GM23338 (cell line): ENCODE results near the gene MSL1. TPM values are rescaled to one million over a fixed set of nuclear protein-coding genes. Genes with fewer than 3 reads are reported as not detected.

Experiments used
- ATAC-seq: fragments of 200-7000 bp; cut with Tn5 transposase; 3 replicates; pipeline ENCODE4 v1.9.1; 2020
- DNase-seq: peaks from one replicate; pipeline ENCODE4 v3.0.0-alpha.2; 2015; ENCODE audit warnings: low spot score
- H2AFZ ChIP-seq: fragments of 200-600 bp; sonication (generic); 2 replicates; pipeline ENCODE4 v1.8.0; 2016; ENCODE audit warnings: antibody characterized with exemption, mild to moderate bottlenecking, moderate library complexity
- H3F3A ChIP-seq: fragments of 200-600 bp; sonication (generic); replicated peaks from 2 replicates; pipeline ENCODE4 v1.8.0; 2017; ENCODE audit warnings: antibody characterized with exemption, mixed run types, low read depth
- H3K27ac ChIP-seq: fragments of 200-600 bp; sonication (generic); 2 replicates; pipeline ENCODE4 v1.6.1; 2016; ENCODE audit warnings: low read depth
- H3K27me3 ChIP-seq: fragments of 200-600 bp; sonication (generic); 2 replicates; pipeline ENCODE4 v1.8.0; 2016; ENCODE audit warnings: mild to moderate bottlenecking, mixed run types, moderate library complexity; ENCODE audit not compliant: insufficient read depth
- H3K36me3 ChIP-seq: fragments of 200-600 bp; sonication (generic); 2 replicates; pipeline ENCODE4 v1.8.0; 2016; ENCODE audit warnings: mild to moderate bottlenecking; ENCODE audit not compliant: insufficient read depth
- H3K4me1 ChIP-seq: fragments of 200-600 bp; sonication (generic); 2 replicates; pipeline ENCODE4 v1.8.0; 2016; ENCODE audit warnings: mild to moderate bottlenecking, moderate library complexity; ENCODE audit not compliant: insufficient read depth
- H3K4me2 ChIP-seq: fragments of 200-600 bp; sonication (generic); 2 replicates; pipeline ENCODE4 v1.7.1; 2017; ENCODE audit warnings: mixed run types
- H3K4me3 ChIP-seq: fragments of 200-600 bp; sonication (generic); 2 replicates; pipeline ENCODE4 v1.6.1; 2016; ENCODE audit warnings: mixed run types
- H3K79me2 ChIP-seq: fragments of 200-600 bp; sonication (generic); replicated peaks from 2 replicates; pipeline ENCODE4 v1.8.0; 2017; ENCODE audit warnings: mild to moderate bottlenecking; ENCODE audit not compliant: insufficient read depth
- H3K9me2 ChIP-seq: fragments of 200-600 bp; sonication (generic); 2 replicates; pipeline ENCODE4 v1.8.0; 2017; ENCODE audit not compliant: insufficient read depth
- H4K20me1 ChIP-seq: fragments of 200-600 bp; sonication (generic); replicated peaks from 2 replicates; pipeline ENCODE4 v1.8.0; 2017; ENCODE audit warnings: mild to moderate bottlenecking; ENCODE audit not compliant: insufficient read depth
- H3K27ac Mint-ChIP-seq: 2 replicates; pipeline ENCODE4 v1.8.0; 2020; ENCODE audit warnings: inconsistent platforms, mild to moderate bottlenecking, moderate library complexity, mixed read lengths
- H3K27me3 Mint-ChIP-seq: 3 replicates; pipeline ENCODE4 v1.8.0; 2022; ENCODE audit warnings: low read depth, mild to moderate bottlenecking, moderate library complexity, mixed read lengths, inconsistent platforms; ENCODE audit not compliant: insufficient read depth, poor library complexity
- H3K36me3 Mint-ChIP-seq: 3 replicates; pipeline ENCODE4 v1.8.0; 2021; ENCODE audit warnings: low read depth, mild to moderate bottlenecking, inconsistent platforms, moderate library complexity, mixed read lengths
- H3K4me1 Mint-ChIP-seq: 3 replicates; pipeline ENCODE4 v1.8.0; 2020; ENCODE audit warnings: mild to moderate bottlenecking, inconsistent platforms, mixed read lengths
- H3K4me3 Mint-ChIP-seq: 3 replicates; pipeline ENCODE4 v1.8.0; 2021; ENCODE audit warnings: moderate library complexity, mild to moderate bottlenecking, inconsistent platforms, mixed read lengths
- H3K9me3 Mint-ChIP-seq: 3 replicates; pipeline ENCODE4 v1.8.0; 2020; ENCODE audit warnings: moderate library complexity, mild to moderate bottlenecking, inconsistent platforms, mixed read lengths
- EZH2 ChIP-seq: fragments of 200-600 bp; sonication (generic); IDR thresholded peaks from one replicate; pipeline ENCODE4 v1.8.0; 2017; ENCODE audit warnings: antibody characterized with exemption, mild to moderate bottlenecking, low read depth; ENCODE audit not compliant: unreplicated experiment
- JUNB ChIP-seq: IDR thresholded peaks from one replicate; pipeline ENCODE4 v1.6.1; 2016; ENCODE audit warnings: antibody characterized with exemption; ENCODE audit not compliant: unreplicated experiment
- NANOG ChIP-seq: IDR thresholded peaks from 2 replicates; pipeline ENCODE4 v1.6.1; 2016; ENCODE audit warnings: antibody characterized with exemption, borderline replicate concordance
- REST ChIP-seq: IDR thresholded peaks from one replicate; pipeline ENCODE4 v1.6.1; 2018; ENCODE audit warnings: antibody characterized with exemption; ENCODE audit not compliant: unreplicated experiment
- STAT1 ChIP-seq: IDR thresholded peaks from one replicate; pipeline ENCODE4 v1.6.1; 2016; ENCODE audit warnings: antibody characterized with exemption; ENCODE audit not compliant: unreplicated experiment
- ZNF331 ChIP-seq: fragments of 250-450 bp; sonication (Bioruptor Pico); IDR thresholded peaks from 2 replicates; pipeline ENCODE4 v1.5.0; 2020; ENCODE audit warnings: low read depth, mild to moderate bottlenecking, moderate library complexity
- polyA plus RNA-seq: library from polyadenylated mRNA; unstranded; fragments of >200 nt; fragmentation: Nextera tagmentation; extraction: Ambion mirVana; gene quantifications from 2 replicates; pipeline ENCODE4 v1.2.1, GENCODE V29; 2016
- total RNA-seq: library from RNA; depleted of rRNA; stranded (reverse); fragments of >200 nt; shearing (Covaris generic); gene quantifications from 2 replicates; pipeline ENCODE4 v1.2.3, GENCODE V29; 2014
- TF ChIP-seq, protein P1 (sequence below): fragments of 250-450 bp; sonication (Bioruptor Pico); IDR thresholded peaks from 2 replicates; pipeline ENCODE4 v1.5.0; 2020; ENCODE audit warnings: mild to moderate bottlenecking, moderate library complexity

MSL1 gene
- total and polyA plus RNA-seq, 2 experiments from 2014 or later, result 16.2 to 56.5 TPM

GRCh38 chr17:40087903-40088718 lies 33.7 kb upstream of the MSL1 start:
- DNase-seq (no peak), ATAC-seq (no peak)
- Histone ChIP-seq H3K36me3 (no peaks in the 10 kb centered on the region), H3K27ac (no peak overlapping the region), H2AFZ (no peak overlapping the region), H3K4me2 (no peak overlapping the region), H3F3A (peaks cover 5% of the 10 kb centered on the region; the same call in 1 of the 2 replicates), H3K79me2 (no peaks in the 10 kb centered on the region), H4K20me1 (no peaks in the 10 kb centered on the region), H3K27me3 (no peaks in the 10 kb centered on the region), H3K4me3 (no peak overlapping the region), H3K4me1 (peaks cover 16% of the 10 kb centered on the region; the same call in 1 of the 2 replicates), H3K9me2 (no peaks in the 10 kb centered on the region)
- TF ChIP-seq, protein P1, sequence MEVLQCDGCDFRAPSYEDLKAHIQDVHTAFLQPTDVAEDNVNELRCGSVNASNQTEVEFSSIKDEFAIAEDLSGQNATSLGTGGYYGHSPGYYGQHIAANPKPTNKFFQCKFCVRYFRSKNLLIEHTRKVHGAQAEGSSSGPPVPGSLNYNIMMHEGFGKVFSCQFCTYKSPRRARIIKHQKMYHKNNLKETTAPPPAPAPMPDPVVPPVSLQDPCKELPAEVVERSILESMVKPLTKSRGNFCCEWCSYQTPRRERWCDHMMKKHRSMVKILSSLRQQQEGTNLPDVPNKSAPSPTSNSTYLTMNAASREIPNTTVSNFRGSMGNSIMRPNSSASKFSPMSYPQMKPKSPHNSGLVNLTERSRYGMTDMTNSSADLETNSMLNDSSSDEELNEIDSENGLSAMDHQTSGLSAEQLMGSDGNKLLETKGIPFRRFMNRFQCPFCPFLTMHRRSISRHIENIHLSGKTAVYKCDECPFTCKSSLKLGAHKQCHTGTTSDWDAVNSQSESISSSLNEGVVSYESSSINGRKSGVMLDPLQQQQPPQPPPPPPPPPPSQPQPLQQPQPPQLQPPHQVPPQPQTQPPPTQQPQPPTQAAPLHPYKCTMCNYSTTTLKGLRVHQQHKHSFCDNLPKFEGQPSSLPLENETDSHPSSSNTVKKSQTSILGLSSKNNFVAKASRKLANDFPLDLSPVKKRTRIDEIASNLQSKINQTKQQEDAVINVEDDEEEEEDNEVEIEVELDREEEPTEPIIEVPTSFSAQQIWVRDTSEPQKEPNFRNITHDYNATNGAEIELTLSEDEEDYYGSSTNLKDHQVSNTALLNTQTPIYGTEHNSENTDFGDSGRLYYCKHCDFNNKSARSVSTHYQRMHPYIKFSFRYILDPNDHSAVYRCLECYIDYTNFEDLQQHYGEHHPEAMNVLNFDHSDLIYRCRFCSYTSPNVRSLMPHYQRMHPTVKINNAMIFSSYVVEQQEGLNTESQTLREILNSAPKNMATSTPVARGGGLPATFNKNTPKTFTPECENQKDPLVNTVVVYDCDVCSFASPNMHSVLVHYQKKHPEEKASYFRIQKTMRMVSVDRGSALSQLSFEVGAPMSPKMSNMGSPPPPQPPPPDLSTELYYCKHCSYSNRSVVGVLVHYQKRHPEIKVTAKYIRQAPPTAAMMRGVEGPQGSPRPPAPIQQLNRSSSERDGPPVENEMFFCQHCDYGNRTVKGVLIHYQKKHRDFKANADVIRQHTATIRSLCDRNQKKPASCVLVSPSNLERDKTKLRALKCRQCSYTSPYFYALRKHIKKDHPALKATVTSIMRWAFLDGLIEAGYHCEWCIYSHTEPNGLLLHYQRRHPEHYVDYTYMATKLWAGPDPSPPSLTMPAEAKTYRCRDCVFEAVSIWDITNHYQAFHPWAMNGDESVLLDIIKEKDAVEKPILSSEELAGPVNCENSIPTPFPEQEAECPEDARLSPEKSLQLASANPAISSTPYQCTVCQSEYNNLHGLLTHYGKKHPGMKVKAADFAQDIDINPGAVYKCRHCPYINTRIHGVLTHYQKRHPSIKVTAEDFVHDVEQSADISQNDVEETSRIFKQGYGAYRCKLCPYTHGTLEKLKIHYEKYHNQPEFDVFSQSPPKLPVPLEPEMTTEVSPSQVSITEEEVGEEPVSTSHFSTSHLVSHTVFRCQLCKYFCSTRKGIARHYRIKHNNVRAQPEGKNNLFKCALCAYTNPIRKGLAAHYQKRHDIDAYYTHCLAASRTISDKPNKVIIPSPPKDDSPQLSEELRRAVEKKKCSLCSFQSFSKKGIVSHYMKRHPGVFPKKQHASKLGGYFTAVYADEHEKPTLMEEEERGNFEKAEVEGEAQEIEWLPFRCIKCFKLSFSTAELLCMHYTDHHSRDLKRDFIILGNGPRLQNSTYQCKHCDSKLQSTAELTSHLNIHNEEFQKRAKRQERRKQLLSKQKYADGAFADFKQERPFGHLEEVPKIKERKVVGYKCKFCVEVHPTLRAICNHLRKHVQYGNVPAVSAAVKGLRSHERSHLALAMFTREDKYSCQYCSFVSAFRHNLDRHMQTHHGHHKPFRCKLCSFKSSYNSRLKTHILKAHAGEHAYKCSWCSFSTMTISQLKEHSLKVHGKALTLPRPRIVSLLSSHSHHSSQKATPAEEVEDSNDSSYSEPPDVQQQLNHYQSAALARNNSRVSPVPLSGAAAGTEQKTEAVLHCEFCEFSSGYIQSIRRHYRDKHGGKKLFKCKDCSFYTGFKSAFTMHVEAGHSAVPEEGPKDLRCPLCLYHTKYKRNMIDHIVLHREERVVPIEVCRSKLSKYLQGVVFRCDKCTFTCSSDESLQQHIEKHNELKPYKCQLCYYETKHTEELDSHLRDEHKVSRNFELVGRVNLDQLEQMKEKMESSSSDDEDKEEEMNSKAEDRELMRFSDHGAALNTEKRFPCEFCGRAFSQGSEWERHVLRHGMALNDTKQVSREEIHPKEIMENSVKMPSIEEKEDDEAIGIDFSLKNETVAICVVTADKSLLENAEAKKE (CRISPR knock-in tag), result no peak
- TF ChIP-seq JUNB, result no peak
- TF ChIP-seq REST, result no peak
- no peak for TF ChIP-seq EZH2
- TF ChIP-seq NANOG, result no peak
- no peak for TF ChIP-seq ZNF331
- no peak for TF ChIP-seq STAT1
- Mint-ChIP-seq H3K9me3 (no peaks in the 10 kb centered on the region), H3K36me3 (peaks cover 21% of the 10 kb centered on the region), H3K27me3 (peaks cover 13% of the 10 kb centered on the region), H3K27ac (no peak overlapping the region), H3K4me1 (peaks cover 31% of the 10 kb centered on the region), H3K4me3 (no peak overlapping the region)
